DOHH2 (cell line): ENCODE results near the gene LGALS3BP.

ENCODE experiments used
- H3F3A ChIP-seq: fragments of 200-600 bp; sonication (generic), shearing (Covaris generic); 2 replicates; pipeline ENCODE4 v1.6.0; 2016; ENCODE audit warnings: antibody characterized with exemption, mild to moderate bottlenecking; ENCODE audit not compliant: control insufficient read depth, insufficient read depth
- H3K27ac ChIP-seq: fragments of 200-600 bp; sonication (generic); 2 replicates; pipeline ENCODE4 v1.5.1; 2014; ENCODE audit warnings: low read depth, mild to moderate bottlenecking, low read length, moderate library complexity
- H3K27me3 ChIP-seq: fragments of 200-600 bp; sonication (generic); 2 replicates; pipeline ENCODE4 v1.6.1; 2014; ENCODE audit warnings: mild to moderate bottlenecking, low read length, mixed read lengths; ENCODE audit not compliant: control insufficient read depth
- H3K36me3 ChIP-seq: fragments of 200-600 bp; sonication (generic); 2 replicates; pipeline ENCODE4 v1.6.1; 2014; ENCODE audit warnings: mild to moderate bottlenecking, low read length, moderate library complexity, mixed read lengths; ENCODE audit not compliant: control insufficient read depth
- H3K4me1 ChIP-seq: fragments of 200-600 bp; sonication (generic); 2 replicates; pipeline ENCODE4 v1.6.1; 2014; ENCODE audit warnings: mild to moderate bottlenecking, low read length, mixed read lengths; ENCODE audit not compliant: control insufficient read depth
- H3K4me2 ChIP-seq: fragments of 200-600 bp; sonication (generic); 2 replicates; pipeline ENCODE4 v1.6.0; 2014; ENCODE audit warnings: mild to moderate bottlenecking, low read length, moderate library complexity
- H3K4me3 ChIP-seq: fragments of 200-600 bp; sonication (generic); 2 replicates; pipeline ENCODE4 v1.5.1; 2014; ENCODE audit warnings: mild to moderate bottlenecking, low read length, mixed read lengths
- H3K79me2 ChIP-seq: fragments of 200-600 bp; sonication (generic); 2 replicates; pipeline ENCODE4 v1.6.1; 2014; ENCODE audit warnings: mild to moderate bottlenecking, low read length, mixed read lengths; ENCODE audit not compliant: control insufficient read depth
- H3K9me2 ChIP-seq: fragments of 200-600 bp; sonication (generic); replicated peaks from 2 replicates; pipeline ENCODE4 v1.6.1; 2014; ENCODE audit warnings: mild to moderate bottlenecking, low read length, mixed read lengths; ENCODE audit not compliant: control insufficient read depth
- H3K9me3 ChIP-seq: fragments of 200-600 bp; sonication (generic); 2 replicates; pipeline ENCODE4 v1.6.1; 2014; ENCODE audit warnings: antibody characterized with exemption, low read length, mixed read lengths; ENCODE audit not compliant: control insufficient read depth, insufficient read depth
- H4K20me1 ChIP-seq: fragments of 200-600 bp; sonication (generic); 2 replicates; pipeline ENCODE4 v1.6.0; 2014; ENCODE audit warnings: low read depth, mild to moderate bottlenecking, antibody characterized with exemption, low read length, moderate library complexity; ENCODE audit not compliant: control insufficient read depth, insufficient read depth
- CTCF ChIP-seq: fragments of 200-600 bp; sonication (generic); IDR thresholded peaks from one replicate; pipeline ENCODE4 v1.5.1; 2014; ENCODE audit warnings: antibody characterized with exemption, mild to moderate bottlenecking, low read depth, low read length; ENCODE audit not compliant: poor library complexity, severe bottlenecking
- EZH2phosphoT487 ChIP-seq: fragments of 200-600 bp; sonication (generic); IDR thresholded peaks from 2 replicates; pipeline ENCODE4 v1.6.1; 2017; ENCODE audit warnings: borderline replicate concordance, mild to moderate bottlenecking, antibody characterized with exemption, low read length, moderate library complexity, mixed read lengths

LGALS3BP gene

GRCh38 chr17:78923660-78924453, 55.9 kb downstream of the LGALS3BP start:
- H3K27me3 ChIP-seq, result peaks cover 16% of the 10 kb centered on the region
- H4K20me1 ChIP-seq, result no peaks in the 10 kb centered on the region
- no peaks in the 10 kb centered on the region for H3K79me2 ChIP-seq
- H3K9me2 ChIP-seq, result no peaks in the 10 kb centered on the region
- TF ChIP-seq CTCF (no peak), EZH2phosphoT487 (no peak)
- no peaks in the 10 kb centered on the region for H3K9me3 ChIP-seq
- H3K27ac ChIP-seq, result no peak overlapping the region
- H3F3A ChIP-seq, result no peaks in the 10 kb centered on the region
- H3K4me3 ChIP-seq, result no peak overlapping the region
- H3K4me1 ChIP-seq, result peaks cover 5% of the 10 kb centered on the region; the same call in 1 of the 2 replicates
- H3K4me2 ChIP-seq, result no peak overlapping the region
- H3K36me3 ChIP-seq, result no peaks in the 10 kb centered on the region

- Histone ChIP-seq H3K27ac (no peak overlapping the region), H3K4me2 (no peak overlapping the region), H3K79me2 (no peaks in the 10 kb centered on the region), H3K27me3 (peaks cover 16% of the 10 kb centered on the region), H3K4me1 (peaks cover 5% of the 10 kb centered on the region; the same call in 1 of the 2 replicates), H3K4me3 (no peak overlapping the region), H3K36me3 (no peaks in the 10 kb centered on the region), H3F3A (no peaks in the 10 kb centered on the region), H3K9me3 (no peaks in the 10 kb centered on the region), H3K9me2 (no peaks in the 10 kb centered on the region), H4K20me1 (no peaks in the 10 kb centered on the region)
- no peak for TF ChIP-seq CTCF
Observed at GRCh38 chr17:78922816-78923498, 56.8 kb downstream of the LGALS3BP start.

- H3K9me3 ChIP-seq, result no peaks in the 10 kb centered on the region
- no peak overlapping the region for H3K4me3 ChIP-seq
- H4K20me1 ChIP-seq, result no peaks in the 10 kb centered on the region
Observed at GRCh38 chr17:78921437-78921971, 58.2 kb downstream of the LGALS3BP start.

More at GRCh38 chr17:78921437-78921971, 58.2 kb downstream of the LGALS3BP start:
- Histone ChIP-seq H3K4me1 (peaks cover 6% of the 10 kb centered on the region; the same call in 1 of the 2 replicates), H3K27me3 (peaks cover 16% of the 10 kb centered on the region), H3K9me2 (no peaks in the 10 kb centered on the region), H3K27ac (no peak overlapping the region), H3K79me2 (no peaks in the 10 kb centered on the region), H3K36me3 (no peaks in the 10 kb centered on the region), H3K4me2 (no peak overlapping the region), H3F3A (no peaks in the 10 kb centered on the region)
- TF ChIP-seq EZH2phosphoT487 (no peak), CTCF (no peak)
